AG04450 (cell line): ENCODE measurements around the gene KIF11. TPM values are rescaled to one million over a fixed set of nuclear protein-coding genes. Genes with fewer than 3 reads are reported as not detected.

Source experiments
- CTCF ChIA-PET: fragments of 300-600, 350-600 bp; formaldehyde crosslinking; extraction: SDS; loops from one replicate; lab custom pipeline; 2022; ENCODE audit warnings: antibody characterized with exemption, inconsistent platforms; lab: Charles Lee
- POLR2A ChIA-PET: fragments of 350-600 bp; formaldehyde crosslinking; extraction: SDS; loops from one replicate; lab custom pipeline; 2021; ENCODE audit warnings: antibody characterized with exemption, inconsistent platforms; lab: Yijun Ruan, JAX
- DNase-seq: peaks from one replicate; pipeline ENCODE4 v3.0.0-alpha.2; 2011; ENCODE audit warnings: low read depth, low spot score
- H3K27ac ChIP-seq: one replicate; pipeline ENCODE4 v1.5.1; 2012; ENCODE audit warnings: low read depth, low read length, control low read depth
- H3K27me3 ChIP-seq: one replicate; pipeline ENCODE4 v1.6.0; 2012; ENCODE audit warnings: low read length; ENCODE audit not compliant: control insufficient read depth, insufficient read depth
- H3K4me3 ChIP-seq: 2 replicates; pipeline ENCODE4 v1.5.1; 2011; ENCODE audit warnings: mild to moderate bottlenecking, low read depth, low read length, control low read depth
- H3K9me3 ChIP-seq: 2 replicates; pipeline ENCODE4 v1.5.1; 2012; ENCODE audit warnings: low read length; ENCODE audit not compliant: control insufficient read depth, insufficient read depth
- CTCF ChIP-seq: IDR thresholded peaks from 2 replicates; pipeline ENCODE4 v1.5.1; 2011; ENCODE audit warnings: low read depth, low read length, control low read depth, inconsistent platforms
- polyA plus RNA-seq: library from polyadenylated mRNA; depleted of rRNA; stranded (reverse); fragments of >200 nt; gene quantifications from 2 replicates; pipeline ENCODE4 v1.2.3, GENCODE V29; 2011

KIF11 gene
- polyA plus RNA-seq, 1 experiment: 7.6 TPM

DNA sequence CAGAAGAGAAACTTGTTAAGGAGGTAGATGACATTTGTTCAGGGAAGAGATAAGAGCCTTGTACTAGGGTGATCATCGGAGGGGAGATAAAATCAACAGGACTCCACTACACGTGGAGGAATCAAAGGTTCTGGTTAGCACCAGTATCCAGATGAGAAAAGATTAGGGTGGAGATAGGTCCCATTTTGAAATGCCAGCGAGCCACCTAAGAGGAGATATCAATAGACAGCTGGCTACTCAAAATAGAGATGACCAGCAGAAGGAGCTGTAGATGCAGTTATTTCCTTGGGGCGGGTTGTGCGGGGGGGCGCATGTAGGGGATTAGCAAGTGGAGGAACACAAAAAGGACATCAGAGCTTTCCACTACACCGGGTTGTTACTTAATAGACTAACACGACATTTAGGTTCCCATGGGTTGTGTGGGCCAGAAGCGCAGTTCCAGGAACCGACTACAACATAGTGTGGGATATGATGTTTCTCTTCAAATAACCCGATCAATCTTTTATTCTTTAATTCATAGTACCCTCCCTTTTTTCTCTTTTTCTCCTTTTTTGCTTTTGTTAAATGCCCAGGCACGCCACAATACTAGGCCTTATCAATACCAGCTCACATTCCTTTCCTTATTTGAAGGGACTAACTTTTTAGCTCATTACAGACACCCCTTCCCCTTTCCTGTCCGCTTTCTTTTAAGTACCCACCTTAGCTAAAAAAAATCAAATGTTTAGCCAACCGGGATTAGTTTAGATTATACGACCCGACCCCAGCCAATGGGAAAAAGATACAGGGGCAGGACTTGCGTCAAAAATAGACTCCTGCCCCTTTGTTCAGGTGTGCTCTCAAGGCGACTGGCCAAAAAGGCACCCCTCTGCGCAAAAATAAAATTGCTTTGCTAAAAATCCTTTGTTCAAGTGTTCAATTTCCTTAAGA, 2.0 kb upstream of the KIF11 start:
- POLR2A ChIA-PET: interaction anchor here (0.5 to 2.1 kb wide), 9 partner anchors 9 to 545 kb away, joined by 3 to 11 read pairs (median 3); partner anchors contain the start of gene IDE
- Histone ChIP-seq H3K4me3 (peak overlapping the region; percentile 48), H3K27ac (peak overlapping the region; percentile 84), H3K9me3 (peaks cover 4% of the 10 kb centered on the region; the same call in 1 of the 2 replicates), H3K27me3 (no peaks in the 10 kb centered on the region)
- TF ChIP-seq CTCF: peak; percentile 52
- no peak for DNase-seq
- CTCF ChIA-PET: interaction anchor here (0.7 to 1.6 kb wide), 10 partner anchors 16 to 406 kb away, joined by 3 to 14 read pairs (median 3); partner anchors contain the start of gene IDE

DNA sequence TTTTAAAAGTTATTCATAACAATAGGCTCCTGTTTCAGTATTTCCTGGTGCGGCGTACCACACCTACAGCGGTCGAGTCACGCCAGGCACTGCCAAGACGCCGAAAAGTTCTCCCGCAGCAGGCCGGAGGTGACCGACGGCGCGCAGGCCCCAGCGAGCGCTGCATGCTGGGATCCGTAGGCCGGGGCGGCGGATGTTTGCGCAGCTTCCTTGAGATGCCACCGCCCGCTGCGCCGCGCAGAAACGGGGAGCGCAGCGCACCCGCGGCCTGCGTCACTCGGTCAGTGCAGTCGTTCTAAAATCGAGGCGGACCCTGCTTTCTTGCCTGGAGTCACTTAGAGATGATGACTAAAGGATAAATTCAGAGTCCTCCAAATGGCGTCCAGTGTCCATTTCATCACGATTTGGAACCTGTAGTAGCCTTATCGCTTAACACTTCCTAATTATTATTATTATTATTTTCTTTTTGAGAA, 1.3 kb upstream of the KIF11 start:
- DNase-seq: peak; percentile 73
- no peak for TF ChIP-seq CTCF
- ChIA-PET POLR2A (interaction anchor here (0.7 to 2.1 kb wide), 6 partner anchors 9 to 59 kb away, joined by 3 to 11 read pairs (median 3); partner anchors contain the start of gene IDE), CTCF (interaction anchor here (0.9 to 1.6 kb wide), 4 partner anchors 17 to 289 kb away, joined by 3 to 14 read pairs (median 6); partner anchors contain the start of gene IDE)
- H3K27ac ChIP-seq: peak overlapping the region; percentile 84
- peak overlapping the region; percentile 48 for H3K4me3 ChIP-seq
- H3K9me3 ChIP-seq: peaks cover 4% of the 10 kb centered on the region; the same call in 1 of the 2 replicates
- H3K27me3 ChIP-seq: no peaks in the 10 kb centered on the region

DNA sequence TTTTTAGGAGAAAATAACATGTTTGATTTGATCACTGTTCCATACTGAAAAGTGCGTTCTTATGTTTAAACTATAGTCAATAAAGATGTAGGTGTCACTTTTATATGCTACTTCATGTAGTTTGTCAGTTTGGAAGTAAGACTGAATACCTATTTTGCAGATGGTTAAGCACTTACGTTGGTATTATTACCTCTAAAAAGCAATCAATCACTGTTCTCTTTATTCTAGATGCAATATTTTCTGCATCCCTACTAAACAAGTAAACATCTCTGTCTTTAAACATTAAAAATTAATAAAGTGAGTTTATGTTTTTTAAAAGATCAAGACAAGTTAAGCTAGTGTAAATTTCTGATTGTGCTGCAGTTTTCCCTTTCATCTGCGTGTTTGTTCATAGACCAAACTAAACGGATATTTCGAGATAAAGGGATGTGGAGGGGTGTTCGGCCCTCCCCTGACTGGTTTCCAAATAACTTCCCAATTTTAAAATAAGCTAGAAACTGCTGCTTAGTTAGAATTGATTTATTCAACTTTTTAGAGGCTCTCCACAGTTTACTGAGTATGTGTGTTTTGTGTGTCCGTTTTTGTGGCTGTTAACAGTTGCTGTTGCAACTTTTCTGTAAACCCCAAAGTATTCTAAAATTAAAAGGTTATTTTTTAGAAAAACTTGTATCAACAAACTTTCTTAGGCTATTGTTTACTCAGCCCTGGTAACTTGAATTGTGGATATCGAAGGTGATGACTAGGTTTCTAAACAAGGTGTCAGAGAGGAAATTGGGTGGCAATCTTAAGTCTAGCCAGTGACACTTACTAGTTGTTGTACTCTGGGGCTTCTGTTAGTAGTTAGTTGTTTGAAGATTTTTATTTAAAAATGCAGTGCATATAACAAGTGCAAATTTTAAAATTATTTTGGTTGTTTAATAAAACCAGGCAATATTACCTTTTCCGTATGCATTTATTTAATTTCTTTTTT, 974 bp downstream of the KIF11 start:
- Histone ChIP-seq H3K4me3 (peak overlapping the region; percentile 82), H3K9me3 (peaks cover 4% of the 10 kb centered on the region; the same call in 1 of the 2 replicates), H3K27me3 (no peaks in the 10 kb centered on the region), H3K27ac (no peak overlapping the region)
- TF ChIP-seq CTCF: no peak
- ChIA-PET CTCF (interaction anchor here (0.6 kb wide), 1 partner anchor 250 kb away, joined by 5 read pairs; no protein-coding TSS in a partner anchor), POLR2A (no interaction called here)
- no peak for DNase-seq

GRCh38 chr10:92595505-92595904, 2.6 kb downstream of the KIF11 start:
- H3K27ac ChIP-seq: no peak overlapping the region
- no peaks in the 10 kb centered on the region for H3K27me3 ChIP-seq
- peaks cover 4% of the 10 kb centered on the region; the same call in 1 of the 2 replicates for H3K9me3 ChIP-seq
- no peak for DNase-seq
- CTCF ChIA-PET: no interaction called here
- H3K4me3 ChIP-seq: no peak overlapping the region
- POLR2A ChIA-PET: no interaction called here
- no peak for TF ChIP-seq CTCF
